Breast epithelium (tissue), 3 donors: ENCODE data around the gene RILP.

Experiments
- CTCF ChIP-seq, 3 donors: fragments of 450-650 bp; IDR thresholded peaks; one replicate each; pipeline ENCODE4 v1.5.1; 2016 to 2017; ENCODE audit warnings: antibody characterized with exemption in 3 of 3, mild to moderate bottlenecking in 3 of 3, moderate library complexity in 3 of 3
- POLR2AphosphoS5 ChIP-seq, 3 donors: sonication (generic); formaldehyde crosslinking; IDR thresholded peaks; one replicate each; pipeline ENCODE4 v1.6.1; 2017; ENCODE audit warnings: antibody characterized with exemption in 3 of 3

- TF ChIP-seq CTCF (IDR thresholded peaks at IDR 0.05): no peak
- no peak for TF ChIP-seq POLR2AphosphoS5 (IDR thresholded peaks at IDR 0.05)
These were observed 20.7 kb downstream of the RILP start for GRCh38 chr17:1628856-1629503.
